ENCODE measurements around the gene RAG2.

The RAG2 gene

GRCh38 chr11:36591433-36591832 is 6.6 kb downstream of the RAG2 start:
- H3K4me3 ChIP-seq (ENCODE audit: low read depth, low read length): no peak overlapping the region
- TF ChIP-seq ZSCAN4 (tag by site-specific recombination; IDR thresholded peaks at IDR 0.05): peak; percentile 56; the same call in 1 of the 2 replicates
- no peak for TF ChIP-seq ZNF23 (tag by site-specific recombination; IDR thresholded peaks at IDR 0.05; ENCODE audit: borderline replicate concordance)
- no peak overlapping the region for H3K27ac ChIP-seq (ENCODE audit: extremely low read depth, low read depth, low read length)
- no peaks in the 10 kb centered on the region for H3K4me1 ChIP-seq (ENCODE audit: control insufficient read depth, insufficient read depth, low read length)
- ChIA-PET POLR2A (no interaction called here), CTCF (interaction anchor here (0.9 kb wide), 1 partner anchor 28 kb away, joined by 3 read pairs; no protein-coding TSS in a partner anchor)
- no peaks in the 10 kb centered on the region for H3K9me3 ChIP-seq (ENCODE audit: control insufficient read depth, insufficient read depth, low read depth, low read length)
- H3K36me3 ChIP-seq (ENCODE audit: control insufficient read depth in 2 of 2, insufficient read depth in 1 of 2, low read length in 2 of 2): no peaks in the 10 kb centered on the region

- POLR2A ChIA-PET: no interaction called here
Observed at GRCh38 chr11:36590513-36590912, 7.5 kb downstream of the RAG2 start.

More at GRCh38 chr11:36590513-36590912, 7.5 kb downstream of the RAG2 start:
- H3K36me3 ChIP-seq (ENCODE audit: control insufficient read depth in 2 of 2, insufficient read depth in 1 of 2, low read length in 2 of 2): no peaks in the 10 kb centered on the region
- no peak overlapping the region for H3K27ac ChIP-seq (ENCODE audit: extremely low read depth, low read depth, low read length)
- TF ChIP-seq PRDM6 (tag by site-specific recombination; IDR thresholded peaks at IDR 0.05) (no peak), ZNF280D (tag by site-specific recombination; IDR thresholded peaks at IDR 0.05) (no peak), KLF1 (tag by site-specific recombination; IDR thresholded peaks at IDR 0.05) (no peak), ZBTB11 (tag by site-specific recombination; conservative IDR thresholded peaks at IDR 0.05; ENCODE audit: low read depth) (no peak)
- H3K4me1 ChIP-seq (ENCODE audit: control insufficient read depth, insufficient read depth, low read length): no peaks in the 10 kb centered on the region
- no peaks in the 10 kb centered on the region for H3K9me3 ChIP-seq (ENCODE audit: control insufficient read depth, insufficient read depth, low read depth, low read length)
- H3K4me3 ChIP-seq (ENCODE audit: low read depth, low read length): no peak overlapping the region
- CTCF ChIA-PET: no interaction called here
